ENCODE data around the gene KCNK17.

The KCNK17 gene

GRCh38 chr6:39266375-39266774, 47.8 kb downstream of the KCNK17 start:
- DNase-seq: no peak

- DNase-seq: no peak
These were observed 50.7 kb downstream of the KCNK17 start for GRCh38 chr6:39263303-39264037.

- no peak for DNase-seq
These were observed 52.5 kb downstream of the KCNK17 start for GRCh38 chr6:39261751-39262150.

- no peak for DNase-seq
These were observed 53.3 kb downstream of the KCNK17 start for GRCh38 chr6:39260953-39261352.

- no peak for DNase-seq
These were observed 53.8 kb downstream of the KCNK17 start for GRCh38 chr6:39260456-39260855.

GRCh38 chr6:39256294-39256940, 57.8 kb downstream of the KCNK17 start:
- DNase-seq: no peak

GRCh38 chr6:39254999-39255535, 59.2 kb downstream of the KCNK17 start:
- no peak for DNase-seq

- DNase-seq: no peak
These were observed 62.8 kb downstream of the KCNK17 start for GRCh38 chr6:39251406-39251805.

- DNase-seq: no peak
These were observed 63.7 kb downstream of the KCNK17 start for GRCh38 chr6:39250507-39250906.

- DNase-seq: no peak
These were observed 64.9 kb downstream of the KCNK17 start for GRCh38 chr6:39249278-39249677.

Data from hippocampal formation (tissue), 2 donors.